ENCODE data around the gene C9orf40.

The C9orf40 gene

DNA sequence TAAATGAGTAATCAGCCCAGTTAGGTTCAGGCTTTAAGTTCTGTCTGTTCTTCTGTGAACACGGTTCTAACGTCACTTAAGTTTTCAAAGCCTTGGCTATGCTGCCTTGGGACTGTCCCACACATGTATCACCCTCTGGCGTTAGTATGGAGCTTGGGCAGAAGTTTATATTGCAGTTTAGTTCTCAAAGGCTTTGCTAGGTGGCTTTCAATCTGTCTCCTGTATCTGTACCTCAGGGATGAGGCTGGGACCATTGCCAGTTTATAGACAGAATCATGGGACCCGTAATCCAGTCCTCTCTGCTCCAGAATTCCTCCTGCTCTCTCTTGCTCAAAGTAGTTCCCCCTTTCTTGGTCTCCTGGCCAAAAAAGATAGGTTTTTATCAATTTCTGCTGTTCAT, 12.1 kb downstream of the C9orf40 start:
- DNase-seq = no peak

DNA sequence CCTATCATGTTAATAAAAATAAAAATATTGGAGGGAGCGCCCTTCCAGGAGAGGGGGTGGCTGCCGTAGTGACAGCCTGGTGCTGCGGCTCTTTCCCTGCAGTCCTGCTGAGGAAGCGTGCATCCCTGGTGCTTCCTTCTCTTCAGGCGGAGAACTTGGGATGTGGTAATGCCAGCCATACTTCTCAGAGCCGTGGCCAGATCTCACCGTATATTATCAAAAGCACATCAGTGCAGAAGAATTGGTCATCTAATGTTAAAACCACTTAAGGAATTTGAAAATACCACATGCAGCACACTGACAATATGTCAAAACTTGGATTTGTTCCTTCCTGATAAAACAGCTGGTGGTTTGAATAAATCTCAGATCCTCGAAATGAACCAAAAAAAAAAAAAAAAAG, 17.7 kb downstream of the C9orf40 start:
- no peak for DNase-seq

DNA sequence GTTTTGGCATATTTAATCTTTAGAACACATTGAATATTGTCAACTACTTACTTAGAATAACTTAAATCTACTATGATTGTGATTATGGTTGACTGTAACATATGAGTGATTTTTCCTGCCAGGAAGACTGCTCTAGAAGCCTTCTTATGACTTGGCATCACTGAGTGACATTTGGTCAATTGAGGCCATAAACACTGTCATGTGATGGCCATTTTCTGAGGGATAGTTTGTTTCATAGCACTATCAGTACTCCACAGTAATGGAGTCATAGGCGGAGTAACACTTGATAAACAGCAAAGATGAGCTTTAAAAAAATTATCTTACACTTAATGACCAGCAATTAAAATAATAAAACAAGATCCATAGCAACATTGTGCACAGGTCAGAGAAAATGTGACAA, 31.0 kb downstream of the C9orf40 start:
- no peak for DNase-seq

DNA sequence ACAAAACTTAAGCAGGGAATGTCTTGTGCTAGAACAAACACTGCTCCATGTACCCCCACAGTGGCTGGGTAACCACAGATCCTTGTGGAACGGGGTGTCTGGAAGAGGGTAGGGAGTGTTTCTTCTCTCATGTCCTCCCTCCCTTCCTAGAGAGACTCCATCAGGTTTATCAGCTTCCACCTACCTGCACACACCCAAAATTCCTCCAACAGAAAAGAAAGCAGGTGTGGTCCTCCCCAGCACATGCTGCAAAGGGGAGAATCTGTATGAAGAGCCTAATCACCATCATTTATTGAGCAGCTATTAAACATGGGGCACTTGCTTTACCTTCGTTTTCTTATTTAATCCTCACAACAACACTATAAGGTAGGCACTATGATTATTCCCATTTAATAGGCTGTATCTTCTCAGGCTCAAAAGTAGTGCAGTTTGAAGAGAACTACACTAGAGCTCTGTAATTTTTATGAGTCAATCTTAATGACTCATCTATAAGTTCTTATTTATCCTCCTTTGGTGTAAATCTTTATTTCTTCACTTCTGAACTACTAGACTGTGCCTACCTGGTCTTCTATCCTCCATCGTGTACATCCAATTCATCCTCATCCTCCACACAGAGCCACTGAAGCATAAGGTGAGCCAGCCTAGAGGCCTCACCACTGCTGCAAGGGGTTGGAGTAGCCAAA, 31.6 kb downstream of the C9orf40 start:
- no peak for DNase-seq

DNA sequence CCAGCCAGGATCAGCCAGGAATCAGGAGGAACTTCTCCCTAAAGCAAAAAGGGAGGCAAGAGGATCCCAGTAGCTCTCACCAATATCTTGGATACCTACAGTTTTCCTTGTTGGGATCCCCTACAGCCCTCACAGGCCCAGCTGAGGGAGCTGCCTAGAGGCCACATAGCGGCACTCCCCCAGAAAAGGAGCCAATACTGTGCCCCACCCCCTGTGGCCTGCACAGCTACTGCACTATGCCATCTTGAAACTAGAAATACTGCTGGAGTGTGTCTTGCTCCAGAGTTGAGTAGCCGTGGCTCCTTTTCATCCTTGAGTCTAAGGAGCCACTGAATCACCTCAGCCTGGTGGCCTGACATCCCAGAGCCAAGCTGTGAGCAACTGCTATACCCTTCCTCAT, 42.7 kb downstream of the C9orf40 start:
- no peak for DNase-seq

DNA sequence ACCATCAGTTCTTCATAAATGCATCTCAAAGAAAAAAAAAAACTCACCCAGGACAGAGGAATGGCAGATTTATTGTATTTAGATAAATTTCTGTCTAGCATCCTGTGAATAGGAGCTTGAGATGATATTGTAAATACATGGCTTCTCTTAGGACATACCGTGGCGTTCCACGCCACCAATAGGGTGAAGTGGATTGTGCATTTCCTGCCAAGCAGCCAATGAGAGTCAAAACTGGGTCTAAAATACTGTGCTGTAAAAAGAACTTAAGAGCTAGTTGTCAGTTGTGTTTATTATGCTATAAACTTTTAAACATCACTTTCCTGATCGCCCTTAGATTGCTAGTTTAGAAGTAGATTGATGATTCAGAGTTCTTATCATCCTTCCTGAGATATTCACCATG, 44.0 kb downstream of the C9orf40 start:
- no peak for DNase-seq

DNA sequence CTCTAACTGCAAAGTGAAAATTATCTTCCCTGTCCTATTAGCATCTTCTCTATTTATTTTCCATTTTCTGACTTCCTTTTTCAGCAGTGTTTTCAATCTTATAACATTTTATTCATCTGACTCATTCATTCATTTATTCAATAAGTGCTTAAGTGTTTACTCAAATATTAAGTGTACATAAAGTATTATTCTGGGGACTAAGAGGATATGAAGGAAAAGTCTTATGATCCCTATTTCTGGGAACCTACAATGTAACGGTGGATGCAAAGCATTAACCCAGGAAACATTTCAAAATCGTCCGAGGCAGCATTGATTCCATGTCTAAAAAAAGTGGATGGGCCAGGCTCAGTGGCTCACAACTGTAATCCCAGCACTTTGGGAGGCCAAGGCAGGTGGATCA, 45.6 kb downstream of the C9orf40 start:
- no peak for DNase-seq

DNA sequence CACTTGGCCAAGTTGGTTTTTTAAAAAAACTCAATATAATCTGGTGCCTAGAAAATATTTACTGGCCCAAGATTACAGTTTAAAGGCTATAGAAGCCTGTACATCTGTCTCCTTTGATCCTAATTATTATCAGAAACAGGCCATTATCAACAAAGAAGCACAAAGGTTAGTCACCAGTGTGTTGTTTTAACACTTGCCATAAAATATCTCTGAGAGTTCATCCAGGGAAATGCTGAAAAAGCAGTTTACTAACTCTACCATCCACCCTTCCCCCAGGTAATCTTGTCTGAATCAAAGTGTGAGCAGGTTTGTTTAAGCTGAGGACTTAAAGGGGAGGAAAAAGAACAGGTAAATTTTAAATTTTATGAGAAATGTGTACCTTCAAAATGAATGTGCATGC, 51.7 kb downstream of the C9orf40 start:
- DNase-seq = no peak

Data from suppressor macrophage (primary cell).